GM18511 (cell line): Measurements from ENCODE around the gene DIP2B.
"Not testable (repeated sequence)": the region's sequence is repeated elsewhere in the genome, so short reads cannot be mapped to it uniquely, and the experiment has no call there.

Experiments used
- ATAC-seq: cut with Tn5 transposase; IDR thresholded peaks from one replicate; pipeline ENCODE4 v1.9.1; 2021; ENCODE audit warnings: mild to moderate bottlenecking, moderate library complexity; ENCODE audit not compliant: unreplicated experiment

Gene DIP2B

GRCh38 chr12:50520416-50521207, 15.8 kb downstream of the DIP2B start:
- ATAC-seq = no peak

GRCh38 chr12:50521781-50522180, 17.0 kb downstream of the DIP2B start:
- not testable (repeated sequence) for ATAC-seq

GRCh38 chr12:50523772-50524171, 19.0 kb downstream of the DIP2B start:
- ATAC-seq = no peak

GRCh38 chr12:50524621-50525020, 19.8 kb downstream of the DIP2B start:
- ATAC-seq = no peak

- ATAC-seq = no peak
Measured at GRCh38 chr12:50525422-50525821, 20.6 kb downstream of the DIP2B start.

GRCh38 chr12:50527359-50527726, 22.6 kb downstream of the DIP2B start:
- ATAC-seq = no peak

- ATAC-seq = no peak
Measured at GRCh38 chr12:50528800-50529199, 24.0 kb downstream of the DIP2B start.

- no peak for ATAC-seq
Measured at GRCh38 chr12:50529345-50529744, 24.6 kb downstream of the DIP2B start.

- no peak for ATAC-seq
Measured at GRCh38 chr12:50530532-50530931, 25.7 kb downstream of the DIP2B start.

GRCh38 chr12:50533203-50533584, 28.4 kb downstream of the DIP2B start:
- ATAC-seq = no peak

- ATAC-seq = no peak
Measured at GRCh38 chr12:50533971-50534370, 29.2 kb downstream of the DIP2B start.

- ATAC-seq = no peak
Measured at GRCh38 chr12:50536831-50537537, 32.2 kb downstream of the DIP2B start.

- no peak for ATAC-seq
Measured at GRCh38 chr12:50537538-50537919, 32.7 kb downstream of the DIP2B start.

GRCh38 chr12:50538182-50538581, 33.4 kb downstream of the DIP2B start:
- no peak for ATAC-seq

- no peak for ATAC-seq
Measured at GRCh38 chr12:50541139-50541538, 36.4 kb downstream of the DIP2B start.

GRCh38 chr12:50542448-50542847, 37.7 kb downstream of the DIP2B start:
- ATAC-seq = no peak

- not testable (repeated sequence) for ATAC-seq
Measured at GRCh38 chr12:50543188-50543587, 38.4 kb downstream of the DIP2B start.

- no peak for ATAC-seq
Measured at GRCh38 chr12:50545213-50545612, 40.4 kb downstream of the DIP2B start.

- ATAC-seq = no peak
Measured at GRCh38 chr12:50545786-50546185, 41.0 kb downstream of the DIP2B start.

GRCh38 chr12:50546441-50547318, 41.9 kb downstream of the DIP2B start:
- no peak for ATAC-seq

- no peak for ATAC-seq
Measured at GRCh38 chr12:50547742-50548141, 43.0 kb downstream of the DIP2B start.
